ENCODE data around the gene DHCR7. TPM values are rescaled to one million over a fixed set of nuclear protein-coding genes. Genes with fewer than 3 reads are reported as not detected.

Gene DHCR7
- 197 and 202 TPM in 2 replicates for total RNA-seq

GRCh38 chr11:71448257-71449171 is at the start of gene DHCR7:
Gene DHCR7, minus strand, starts transcription at chr11:71448393. Its CDS starts 3,441 bp downstream, at chr11:71444952.

GRCh38 chr11:71453037-71453917 is 5.1 kb upstream of the DHCR7 start, which contains the start of gene NADSYN1:
Gene NADSYN1, plus strand, starts transcription at chr11:71453203. Its CDS starts 94 bp downstream, at chr11:71453297.

Other genes with a start within 250 kb of the DHCR7 start
- gene SHANK2, start 195.8 kb downstream of the DHCR7 start, total RNA-seq, result 1.0 and 1.5 TPM in 2 replicates
- 41.2 and 42.4 TPM in 2 replicates for gene NADSYN1, start 4.8 kb upstream of the DHCR7 start, total RNA-seq
- not detected in 2 replicates for gene KRTAP5-7, start 78.9 kb upstream of the DHCR7 start, total RNA-seq
- not detected in 2 replicates for gene KRTAP5-8, start 89.6 kb upstream of the DHCR7 start, total RNA-seq
- gene KRTAP5-9, start 100.0 kb upstream of the DHCR7 start, total RNA-seq, result not detected in 2 replicates
- gene KRTAP5-10, start 117.2 kb upstream of the DHCR7 start, total RNA-seq, result not detected in 2 replicates
- gene KRTAP5-11, start 134.5 kb upstream of the DHCR7 start, total RNA-seq, result not detected in 2 replicates